Kasumi-1 (cell line): ENCODE data around the gene MS4A1.
"Not testable (repeated sequence)": the region's sequence is repeated elsewhere in the genome, so short reads cannot be mapped to it uniquely, and the experiment has no call there.

Source experiments
- DNase-seq, 2 experiments: peaks; one replicate each; lab custom pipeline; 2025; lab: John Stamatoyannopoulos, UW

Gene MS4A1

GRCh38 chr11:60502221-60502775 is 46.7 kb downstream of the MS4A1 start:
- DNase-seq, result no peak

DNA sequence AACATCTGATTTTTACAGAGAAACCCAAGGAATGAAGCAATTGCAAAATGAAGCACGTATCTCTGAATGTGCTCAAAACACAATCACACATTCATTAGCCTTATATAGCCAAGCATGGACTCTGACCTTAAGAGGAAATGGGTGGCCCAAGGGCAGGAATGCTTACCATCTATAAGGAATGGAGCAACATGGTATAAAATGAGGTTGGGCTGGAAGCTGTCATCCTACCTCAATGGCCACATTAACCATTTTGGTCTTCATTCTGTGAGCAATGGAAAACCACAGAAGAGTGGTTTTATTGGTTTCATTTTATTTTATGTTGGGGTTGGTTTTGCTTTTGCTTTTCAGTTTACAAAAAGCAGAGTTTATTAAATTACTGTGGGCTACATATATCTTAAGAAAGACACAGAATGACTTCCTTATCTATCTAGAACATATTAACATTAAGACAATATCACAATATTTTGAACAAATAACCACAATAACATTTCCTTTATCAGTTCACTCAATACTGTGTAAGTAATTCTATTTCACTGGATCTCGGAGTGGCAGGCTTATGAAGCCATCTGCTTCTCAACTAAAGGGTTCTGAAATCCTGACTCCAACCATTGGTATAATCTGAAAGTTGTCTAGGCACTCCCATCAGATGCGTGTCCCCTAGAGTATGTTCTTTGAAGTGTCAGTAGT is 48.7 kb downstream of the MS4A1 start:
- no peak for DNase-seq

GRCh38 chr11:60509609-60510008 is 54.0 kb downstream of the MS4A1 start:
- DNase-seq, result not testable (repeated sequence)

DNA sequence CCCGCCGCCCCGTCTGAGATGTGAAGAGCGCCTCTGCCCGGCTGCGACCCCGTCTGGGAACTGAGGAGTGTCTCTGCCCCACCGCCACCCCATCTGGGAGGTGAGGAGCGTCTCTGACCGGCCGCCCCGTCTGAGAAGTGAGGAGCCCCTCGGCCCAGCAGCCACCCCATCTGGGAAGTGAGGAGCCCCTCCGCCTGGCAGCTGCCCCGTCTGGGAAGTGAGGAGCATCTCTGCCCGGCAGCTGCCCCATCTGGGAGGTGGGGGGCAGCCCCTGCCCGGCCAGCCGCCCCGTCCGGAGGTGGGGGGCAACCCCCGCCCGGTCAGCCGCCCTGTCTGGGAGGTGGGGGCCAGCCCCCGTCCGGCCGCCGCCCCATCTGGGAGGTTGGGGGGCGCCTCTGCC is 54.6 kb downstream of the MS4A1 start:
- DNase-seq, result not testable (repeated sequence)

DNA sequence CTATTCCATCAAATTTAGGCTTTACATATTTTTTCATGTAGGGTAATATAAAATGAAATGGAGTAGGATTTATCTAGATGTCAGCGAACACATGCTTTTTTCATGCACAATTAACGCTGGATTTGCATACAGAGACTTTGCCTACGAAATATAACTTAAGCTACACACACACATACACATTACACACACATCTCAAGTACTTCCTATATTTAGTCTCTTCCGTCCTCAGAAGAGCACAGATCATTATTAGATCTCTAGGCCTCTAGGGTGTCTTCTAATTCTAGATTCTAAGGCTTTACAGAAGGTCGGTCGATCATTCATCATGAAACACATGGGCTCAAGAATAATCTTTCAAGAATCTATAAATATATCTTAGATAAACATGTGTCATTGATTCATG is 55.7 kb downstream of the MS4A1 start:
- DNase-seq, result no peak

GRCh38 chr11:60512651-60513225 is 57.1 kb downstream of the MS4A1 start:
- no peak for DNase-seq

GRCh38 chr11:60513496-60514460 is 58.1 kb downstream of the MS4A1 start:
- DNase-seq, result peak; percentile 3 to 4

DNA sequence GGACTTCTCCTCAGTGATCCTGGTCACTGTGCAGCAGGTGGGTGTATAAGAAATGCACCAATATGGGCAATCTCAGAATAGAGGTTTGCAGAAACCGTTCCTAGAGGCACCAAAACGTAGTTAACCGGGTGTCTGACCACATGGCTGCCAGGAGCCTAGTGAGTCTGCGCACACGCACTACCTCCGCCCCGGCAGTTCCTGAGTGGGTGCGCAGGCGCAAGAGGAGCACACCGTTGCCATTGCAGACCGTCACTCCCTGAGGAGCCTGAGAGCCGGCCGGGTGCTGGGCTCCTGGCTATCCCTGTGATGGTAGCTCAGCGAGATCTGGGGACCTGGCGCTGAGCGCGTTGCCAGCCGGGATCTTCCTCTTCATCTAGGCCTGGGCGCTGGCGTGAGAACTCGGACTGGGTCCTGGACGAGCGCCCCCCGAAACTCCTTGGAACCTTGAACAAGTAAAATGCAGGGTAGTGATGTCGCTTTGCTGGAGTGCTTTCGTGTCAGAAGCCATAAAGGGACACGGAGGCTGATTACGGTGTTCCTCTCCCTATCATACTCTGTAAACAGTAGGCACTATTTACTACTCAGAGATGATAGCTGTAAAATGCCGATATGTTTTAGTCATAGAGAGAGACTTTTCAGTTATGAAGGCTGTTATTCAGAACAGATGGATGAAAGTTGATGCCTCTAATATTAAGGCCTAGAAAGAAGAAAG is 59.7 kb downstream of the MS4A1 start, which contains the start of gene MS4A13:
TSS of gene MS4A13 (plus strand) at position 249 of the 712 bp plus-strand sequence. CDS start 2,692 bp downstream, outside the sequence.
- DNase-seq, result no peak
